ENCODE measurements around the gene C14orf119.

C14orf119 gene

DNA sequence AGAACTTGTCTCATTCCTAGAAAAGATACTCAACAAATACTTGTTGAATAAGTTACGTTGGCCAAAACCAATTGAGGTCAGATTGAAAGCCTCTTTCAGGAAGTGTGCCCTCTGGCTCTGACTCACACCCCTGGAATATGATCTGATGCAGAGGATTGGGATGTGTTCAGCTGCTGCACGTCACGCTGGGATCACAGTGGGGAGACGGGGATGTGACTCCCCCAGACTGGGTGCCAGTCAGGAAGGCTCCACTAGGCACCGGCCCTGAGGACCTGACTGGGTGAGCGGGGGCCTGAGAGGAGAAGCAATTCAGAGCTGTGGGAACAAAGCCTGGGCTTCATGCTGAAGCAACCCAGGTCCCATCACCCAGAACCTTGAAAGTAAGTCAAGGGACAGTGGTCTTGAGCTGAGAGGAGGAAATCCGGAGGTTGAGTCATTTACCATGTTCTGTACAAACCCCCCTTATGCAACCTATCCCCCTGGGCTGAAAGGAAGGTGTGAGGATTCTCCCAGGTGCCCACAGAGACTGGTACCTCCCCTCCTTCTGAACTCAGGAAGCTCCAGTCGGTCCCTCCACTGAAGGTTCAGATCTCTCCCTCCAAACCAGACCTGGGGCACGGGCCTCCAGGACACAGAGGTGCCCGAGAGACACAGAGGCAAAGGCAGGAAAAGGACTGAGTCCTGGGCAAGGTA, 19.9 kb downstream of the C14orf119 start:
- no peak overlapping the region for H3K4me3 ChIP-seq (ENCODE audit: low read depth, low read length)
- TF ChIP-seq, protein P1, sequence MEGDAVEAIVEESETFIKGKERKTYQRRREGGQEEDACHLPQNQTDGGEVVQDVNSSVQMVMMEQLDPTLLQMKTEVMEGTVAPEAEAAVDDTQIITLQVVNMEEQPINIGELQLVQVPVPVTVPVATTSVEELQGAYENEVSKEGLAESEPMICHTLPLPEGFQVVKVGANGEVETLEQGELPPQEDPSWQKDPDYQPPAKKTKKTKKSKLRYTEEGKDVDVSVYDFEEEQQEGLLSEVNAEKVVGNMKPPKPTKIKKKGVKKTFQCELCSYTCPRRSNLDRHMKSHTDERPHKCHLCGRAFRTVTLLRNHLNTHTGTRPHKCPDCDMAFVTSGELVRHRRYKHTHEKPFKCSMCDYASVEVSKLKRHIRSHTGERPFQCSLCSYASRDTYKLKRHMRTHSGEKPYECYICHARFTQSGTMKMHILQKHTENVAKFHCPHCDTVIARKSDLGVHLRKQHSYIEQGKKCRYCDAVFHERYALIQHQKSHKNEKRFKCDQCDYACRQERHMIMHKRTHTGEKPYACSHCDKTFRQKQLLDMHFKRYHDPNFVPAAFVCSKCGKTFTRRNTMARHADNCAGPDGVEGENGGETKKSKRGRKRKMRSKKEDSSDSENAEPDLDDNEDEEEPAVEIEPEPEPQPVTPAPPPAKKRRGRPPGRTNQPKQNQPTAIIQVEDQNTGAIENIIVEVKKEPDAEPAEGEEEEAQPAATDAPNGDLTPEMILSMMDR (IDR thresholded peaks at IDR 0.05; ENCODE audit: low read depth, low read length), result no peak

GRCh38 chr14:23115918-23116317, 20.6 kb downstream of the C14orf119 start:
- TF ChIP-seq, protein P1 (IDR thresholded peaks at IDR 0.05; ENCODE audit: low read depth, low read length), result no peak
- H3K4me3 ChIP-seq (ENCODE audit: low read depth, low read length), result no peak overlapping the region

- TF ChIP-seq, protein P1 (IDR thresholded peaks at IDR 0.05; ENCODE audit: low read depth, low read length), result no peak
- H3K4me3 ChIP-seq (ENCODE audit: low read depth, low read length), result no peak overlapping the region
These were observed 22.2 kb downstream of the C14orf119 start for GRCh38 chr14:23117371-23118020.

GRCh38 chr14:23118506-23119362, 23.4 kb downstream of the C14orf119 start, which contains the start of gene CEBPE:
Gene CEBPE, minus strand, starts transcription at chr14:23119255. Its CDS starts 164 bp downstream, at chr14:23119091.
- TF ChIP-seq, protein P1 (IDR thresholded peaks at IDR 0.05; ENCODE audit: low read depth, low read length), result no peak
- no peak within 1 kb of the TSS for H3K4me3 ChIP-seq (ENCODE audit: low read depth, low read length)

DNA sequence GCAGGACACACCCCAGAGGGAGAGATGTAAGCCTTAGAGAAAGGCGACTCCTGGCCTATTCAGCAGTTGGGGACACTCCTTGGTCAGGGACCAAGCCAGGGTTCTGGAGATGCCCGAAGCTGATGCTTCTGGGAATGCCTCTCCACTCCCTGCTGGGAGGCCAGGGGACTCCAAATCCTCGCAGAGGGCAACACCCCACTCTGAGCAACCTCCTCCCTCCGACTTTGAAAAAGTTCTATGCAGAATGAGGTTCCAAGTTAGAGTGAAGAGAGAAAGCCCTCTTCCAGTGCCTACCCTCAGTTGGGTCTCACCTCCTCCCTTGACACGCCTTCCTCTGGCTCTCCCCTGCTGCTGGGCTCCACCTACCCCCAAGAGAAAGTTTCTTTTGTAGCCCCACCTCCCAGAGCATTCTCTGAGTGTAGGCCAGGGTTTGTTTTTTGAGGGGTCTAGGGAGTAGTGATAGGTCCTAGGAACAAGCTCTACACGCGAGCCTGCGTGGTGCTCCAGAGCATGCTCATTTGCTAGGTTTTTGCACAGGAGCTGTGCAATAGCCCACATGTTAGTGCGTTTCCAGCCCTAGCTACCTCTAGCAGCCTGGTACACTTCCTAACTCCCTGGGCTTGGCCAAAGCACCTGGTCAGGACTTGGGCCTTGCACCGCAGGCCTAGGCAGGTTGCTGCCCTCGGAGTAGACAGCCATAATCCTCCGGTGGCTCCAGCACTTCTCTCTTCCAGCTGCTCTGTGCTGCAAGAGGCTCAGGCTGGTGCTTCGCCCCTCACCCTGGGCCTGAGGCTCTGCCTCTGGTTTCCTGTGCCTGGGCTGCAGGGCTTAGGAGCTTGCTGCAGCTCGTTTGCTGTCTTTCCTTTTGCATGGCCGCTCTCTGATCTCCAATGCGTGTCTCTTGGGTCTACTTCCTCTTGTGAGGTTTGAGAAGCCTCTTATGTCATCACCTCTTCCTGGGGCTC, 24.3 kb downstream of the C14orf119 start:
- no peak overlapping the region for H3K4me3 ChIP-seq (ENCODE audit: low read depth, low read length)
- TF ChIP-seq, protein P1 (IDR thresholded peaks at IDR 0.05; ENCODE audit: low read depth, low read length), result no peak

- TF ChIP-seq, protein P1 (IDR thresholded peaks at IDR 0.05; ENCODE audit: low read depth, low read length), result peak; percentile 100
- H3K4me3 ChIP-seq (ENCODE audit: low read depth, low read length), result no peak overlapping the region
These were observed 25.4 kb downstream of the C14orf119 start for GRCh38 chr14:23120541-23121251.

All from WI38 (cell line).